Brain microvascular endothelial cell (primary cell): ENCODE results near the gene POTEF.
"Not testable (repeated sequence)": the region's sequence is repeated elsewhere in the genome, so short reads cannot be mapped to it uniquely, and the experiment has no call there.

Source experiments
- DNase-seq: peaks from one replicate; pipeline ENCODE4 v3.0.0-alpha.2; 2020
- H3K27ac ChIP-seq: fragments of 250-450 bp; sonication (Bioruptor Pico); 2 replicates; pipeline ENCODE4 v1.5.1; 2020; ENCODE audit warnings: mild to moderate bottlenecking, moderate library complexity
- H3K27me3 ChIP-seq: fragments of 250-450 bp; sonication (Bioruptor Pico); replicated peaks from 2 replicates; pipeline ENCODE4 v1.5.1; 2020; ENCODE audit warnings: mild to moderate bottlenecking
- H3K36me3 ChIP-seq: fragments of 250-450 bp; sonication (Bioruptor Pico); replicated peaks from 2 replicates; pipeline ENCODE4 v1.5.1; 2020; ENCODE audit warnings: mild to moderate bottlenecking
- H3K4me3 ChIP-seq: 2 replicates; pipeline ENCODE4 v1.5.1; 2011; ENCODE audit warnings: low read depth, mild to moderate bottlenecking, control low read depth, low read length, moderate library complexity
- CTCF ChIP-seq: IDR thresholded peaks from 2 replicates; pipeline ENCODE4 v1.5.1; 2011; ENCODE audit warnings: low read depth, mild to moderate bottlenecking, moderate library complexity, low read length, control low read depth, inconsistent platforms; ENCODE audit errors: missing control alignments
- in situ Hi-C: cut with HindIII; loops from 2 replicates; pipeline ENCODE4 v1.10.0; 2017; ENCODE audit warnings: low sequenced_read_pairs, low pct_ligation_motif_present

POTEF gene

GRCh38 chr2:130160838-130161705 lies 32.0 kb upstream of the POTEF start:
- in situ Hi-C loops, H3K4me3 ChIP-seq, H3K27me3 ChIP-seq, H3K27ac ChIP-seq, DNase-seq: not testable (repeated sequence)
- peaks cover 13% of the 10 kb centered on the region for H3K36me3 ChIP-seq
- peak; percentile 20 for TF ChIP-seq CTCF

GRCh38 chr2:130160131-130160530 lies 31.1 kb upstream of the POTEF start:
- Histone ChIP-seq H3K27me3 (no peaks in the 10 kb centered on the region), H3K4me3 (no peak overlapping the region), H3K36me3 (peaks cover 10% of the 10 kb centered on the region), H3K27ac (no peak overlapping the region)
- in situ Hi-C loops = no loop called here
- no peak for TF ChIP-seq CTCF
- DNase-seq = no peak

GRCh38 chr2:130159376-130159775 lies 30.4 kb upstream of the POTEF start:
- in situ Hi-C loops, H3K27me3 ChIP-seq, DNase-seq, H3K4me3 ChIP-seq, H3K27ac ChIP-seq: not testable (repeated sequence)
- H3K36me3 ChIP-seq = peaks cover 15% of the 10 kb centered on the region

- in situ Hi-C loops = no loop called here
- no peaks in the 10 kb centered on the region for H3K27me3 ChIP-seq
- no peak for DNase-seq
- H3K4me3 ChIP-seq = no peak overlapping the region
- TF ChIP-seq CTCF = no peak
- no peak overlapping the region for H3K27ac ChIP-seq
- peaks cover 9% of the 10 kb centered on the region for H3K36me3 ChIP-seq
Observed at GRCh38 chr2:130158631-130159030, 29.6 kb upstream of the POTEF start.

- peak; percentile 16 for DNase-seq
- in situ Hi-C loops, H3K36me3 ChIP-seq: not testable (repeated sequence)
Observed at GRCh38 chr2:130157825-130158514, 28.9 kb upstream of the POTEF start.

GRCh38 chr2:130157354-130157753 lies 28.3 kb upstream of the POTEF start:
- H3K27me3 ChIP-seq, in situ Hi-C loops, H3K4me3 ChIP-seq, DNase-seq, H3K27ac ChIP-seq: not testable (repeated sequence)
- H3K36me3 ChIP-seq = peaks cover 12% of the 10 kb centered on the region

More at GRCh38 chr2:130157825-130158514, 28.9 kb upstream of the POTEF start:
- not testable (repeated sequence) for H3K27me3 ChIP-seq, H3K27ac ChIP-seq, H3K4me3 ChIP-seq

GRCh38 chr2:130156624-130157004 lies 27.6 kb upstream of the POTEF start:
- Histone ChIP-seq H3K27me3 (no peaks in the 10 kb centered on the region), H3K36me3 (peaks cover 12% of the 10 kb centered on the region), H3K4me3 (no peak overlapping the region), H3K27ac (no peak overlapping the region)
- no peak for DNase-seq
- in situ Hi-C loops = no loop called here
- TF ChIP-seq CTCF = no peak
